ENCODE data around the gene GRK4. TPM values are rescaled to one million over a fixed set of nuclear protein-coding genes. Genes with fewer than 3 reads are reported as not detected.
A peak's percentile ranks its signal among the peaks of the same experiment; 100 is the strongest.

GRK4 gene
- total and polyA plus RNA-seq, 10 of the 15 experiments (the other 5 are each of a cell fraction or from before 2014, with no cell fraction given), result 1.1 to 4.0 (median 2.5) TPM

DNA sequence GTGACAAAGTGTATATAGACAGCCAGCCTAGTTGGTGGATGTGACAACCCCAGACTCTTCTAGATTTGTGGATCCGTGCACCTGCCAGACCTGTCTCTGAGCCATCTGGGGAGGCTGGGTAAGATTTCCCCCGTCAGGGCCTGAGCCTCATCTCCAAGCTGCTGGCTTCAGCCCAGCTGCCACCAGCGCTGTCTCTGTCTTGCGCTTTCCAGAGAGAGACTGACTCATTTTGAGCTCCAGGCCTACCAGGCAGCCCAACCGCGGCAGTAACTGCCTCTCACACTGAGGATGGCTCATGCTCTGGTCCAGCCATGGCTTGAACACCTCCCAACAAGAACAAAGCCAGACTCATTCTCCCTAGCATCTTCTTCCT is 26.6 kb upstream of the GRK4 start (continued):
- TF ChIP-seq, protein P1, sequence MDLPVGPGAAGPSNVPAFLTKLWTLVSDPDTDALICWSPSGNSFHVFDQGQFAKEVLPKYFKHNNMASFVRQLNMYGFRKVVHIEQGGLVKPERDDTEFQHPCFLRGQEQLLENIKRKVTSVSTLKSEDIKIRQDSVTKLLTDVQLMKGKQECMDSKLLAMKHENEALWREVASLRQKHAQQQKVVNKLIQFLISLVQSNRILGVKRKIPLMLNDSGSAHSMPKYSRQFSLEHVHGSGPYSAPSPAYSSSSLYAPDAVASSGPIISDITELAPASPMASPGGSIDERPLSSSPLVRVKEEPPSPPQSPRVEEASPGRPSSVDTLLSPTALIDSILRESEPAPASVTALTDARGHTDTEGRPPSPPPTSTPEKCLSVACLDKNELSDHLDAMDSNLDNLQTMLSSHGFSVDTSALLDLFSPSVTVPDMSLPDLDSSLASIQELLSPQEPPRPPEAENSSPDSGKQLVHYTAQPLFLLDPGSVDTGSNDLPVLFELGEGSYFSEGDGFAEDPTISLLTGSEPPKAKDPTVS (IDR thresholded peaks at IDR 0.05; ENCODE audit: low read depth, low read length), result no peak
- TF ChIP-seq TBL1XR1 (IDR thresholded peaks at IDR 0.05; ENCODE audit: low read depth, low read length) (no peak), JUNB (IDR thresholded peaks at IDR 0.05) (peak; percentile 43; the same call in 1 of the 2 replicates), TAF1 (IDR thresholded peaks at IDR 0.05; ENCODE audit: borderline replicate concordance, low read depth, low read length) (peak; percentile 48; the same call in 1 of the 2 replicates), FOXM1 (IDR thresholded peaks at IDR 0.05; ENCODE audit: low read depth, low read length) (no peak), GABPA (IDR thresholded peaks at IDR 0.05; ENCODE audit: low read depth) (no peak), NFYB (IDR thresholded peaks at IDR 0.05; ENCODE audit: insufficient read depth, low read depth, low read length) (no peak), BMI1 (IDR thresholded peaks at IDR 0.05; ENCODE audit: borderline replicate concordance) (no peak), BCL11A (IDR thresholded peaks at IDR 0.05; ENCODE audit: low read depth, low read length) (0 out of 2 replicates have a peak, but pooled peaks have one; percentile 9), EP300 (IDR thresholded peaks at IDR 0.05; ENCODE audit: borderline replicate concordance in 1 of 2, control insufficient read depth in 1 of 2, low read depth in 2 of 2, low read length in 2 of 2) (no peak), STAT3 (IDR thresholded peaks at IDR 0.05; ENCODE audit: low read depth, low read length) (no peak), ZNF622 (IDR thresholded peaks at IDR 0.05) (no peak), SIN3A (IDR thresholded peaks at IDR 0.05; ENCODE audit: low read depth, low read length) (no peak), SIX5 (IDR thresholded peaks at IDR 0.05; ENCODE audit: low read depth, low read length, severe bottlenecking) (no peak)
- TF ChIP-seq, protein P2, sequence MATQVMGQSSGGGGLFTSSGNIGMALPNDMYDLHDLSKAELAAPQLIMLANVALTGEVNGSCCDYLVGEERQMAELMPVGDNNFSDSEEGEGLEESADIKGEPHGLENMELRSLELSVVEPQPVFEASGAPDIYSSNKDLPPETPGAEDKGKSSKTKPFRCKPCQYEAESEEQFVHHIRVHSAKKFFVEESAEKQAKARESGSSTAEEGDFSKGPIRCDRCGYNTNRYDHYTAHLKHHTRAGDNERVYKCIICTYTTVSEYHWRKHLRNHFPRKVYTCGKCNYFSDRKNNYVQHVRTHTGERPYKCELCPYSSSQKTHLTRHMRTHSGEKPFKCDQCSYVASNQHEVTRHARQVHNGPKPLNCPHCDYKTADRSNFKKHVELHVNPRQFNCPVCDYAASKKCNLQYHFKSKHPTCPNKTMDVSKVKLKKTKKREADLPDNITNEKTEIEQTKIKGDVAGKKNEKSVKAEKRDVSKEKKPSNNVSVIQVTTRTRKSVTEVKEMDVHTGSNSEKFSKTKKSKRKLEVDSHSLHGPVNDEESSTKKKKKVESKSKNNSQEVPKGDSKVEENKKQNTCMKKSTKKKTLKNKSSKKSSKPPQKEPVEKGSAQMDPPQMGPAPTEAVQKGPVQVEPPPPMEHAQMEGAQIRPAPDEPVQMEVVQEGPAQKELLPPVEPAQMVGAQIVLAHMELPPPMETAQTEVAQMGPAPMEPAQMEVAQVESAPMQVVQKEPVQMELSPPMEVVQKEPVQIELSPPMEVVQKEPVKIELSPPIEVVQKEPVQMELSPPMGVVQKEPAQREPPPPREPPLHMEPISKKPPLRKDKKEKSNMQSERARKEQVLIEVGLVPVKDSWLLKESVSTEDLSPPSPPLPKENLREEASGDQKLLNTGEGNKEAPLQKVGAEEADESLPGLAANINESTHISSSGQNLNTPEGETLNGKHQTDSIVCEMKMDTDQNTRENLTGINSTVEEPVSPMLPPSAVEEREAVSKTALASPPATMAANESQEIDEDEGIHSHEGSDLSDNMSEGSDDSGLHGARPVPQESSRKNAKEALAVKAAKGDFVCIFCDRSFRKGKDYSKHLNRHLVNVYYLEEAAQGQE (IDR thresholded peaks at IDR 0.05; ENCODE audit: low read depth, low read length), result no peak
- TF ChIP-seq, protein P3, sequence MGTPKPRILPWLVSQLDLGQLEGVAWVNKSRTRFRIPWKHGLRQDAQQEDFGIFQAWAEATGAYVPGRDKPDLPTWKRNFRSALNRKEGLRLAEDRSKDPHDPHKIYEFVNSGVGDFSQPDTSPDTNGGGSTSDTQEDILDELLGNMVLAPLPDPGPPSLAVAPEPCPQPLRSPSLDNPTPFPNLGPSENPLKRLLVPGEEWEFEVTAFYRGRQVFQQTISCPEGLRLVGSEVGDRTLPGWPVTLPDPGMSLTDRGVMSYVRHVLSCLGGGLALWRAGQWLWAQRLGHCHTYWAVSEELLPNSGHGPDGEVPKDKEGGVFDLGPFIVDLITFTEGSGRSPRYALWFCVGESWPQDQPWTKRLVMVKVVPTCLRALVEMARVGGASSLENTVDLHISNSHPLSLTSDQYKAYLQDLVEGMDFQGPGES (IDR thresholded peaks at IDR 0.05), result no peak
- TF ChIP-seq, protein P4, sequence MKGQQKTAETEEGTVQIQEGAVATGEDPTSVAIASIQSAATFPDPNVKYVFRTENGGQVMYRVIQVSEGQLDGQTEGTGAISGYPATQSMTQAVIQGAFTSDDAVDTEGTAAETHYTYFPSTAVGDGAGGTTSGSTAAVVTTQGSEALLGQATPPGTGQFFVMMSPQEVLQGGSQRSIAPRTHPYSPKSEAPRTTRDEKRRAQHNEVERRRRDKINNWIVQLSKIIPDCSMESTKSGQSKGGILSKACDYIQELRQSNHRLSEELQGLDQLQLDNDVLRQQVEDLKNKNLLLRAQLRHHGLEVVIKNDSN (IDR thresholded peaks at IDR 0.05; ENCODE audit: borderline replicate concordance, extremely low read length, insufficient read depth, low read depth, low read length), result no peak
- TF ChIP-seq, protein P5, sequence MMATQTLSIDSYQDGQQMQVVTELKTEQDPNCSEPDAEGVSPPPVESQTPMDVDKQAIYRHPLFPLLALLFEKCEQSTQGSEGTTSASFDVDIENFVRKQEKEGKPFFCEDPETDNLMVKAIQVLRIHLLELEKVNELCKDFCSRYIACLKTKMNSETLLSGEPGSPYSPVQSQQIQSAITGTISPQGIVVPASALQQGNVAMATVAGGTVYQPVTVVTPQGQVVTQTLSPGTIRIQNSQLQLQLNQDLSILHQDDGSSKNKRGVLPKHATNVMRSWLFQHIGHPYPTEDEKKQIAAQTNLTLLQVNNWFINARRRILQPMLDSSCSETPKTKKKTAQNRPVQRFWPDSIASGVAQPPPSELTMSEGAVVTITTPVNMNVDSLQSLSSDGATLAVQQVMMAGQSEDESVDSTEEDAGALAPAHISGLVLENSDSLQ (IDR thresholded peaks at IDR 0.05), result no peak
- TF ChIP-seq, protein P6, sequence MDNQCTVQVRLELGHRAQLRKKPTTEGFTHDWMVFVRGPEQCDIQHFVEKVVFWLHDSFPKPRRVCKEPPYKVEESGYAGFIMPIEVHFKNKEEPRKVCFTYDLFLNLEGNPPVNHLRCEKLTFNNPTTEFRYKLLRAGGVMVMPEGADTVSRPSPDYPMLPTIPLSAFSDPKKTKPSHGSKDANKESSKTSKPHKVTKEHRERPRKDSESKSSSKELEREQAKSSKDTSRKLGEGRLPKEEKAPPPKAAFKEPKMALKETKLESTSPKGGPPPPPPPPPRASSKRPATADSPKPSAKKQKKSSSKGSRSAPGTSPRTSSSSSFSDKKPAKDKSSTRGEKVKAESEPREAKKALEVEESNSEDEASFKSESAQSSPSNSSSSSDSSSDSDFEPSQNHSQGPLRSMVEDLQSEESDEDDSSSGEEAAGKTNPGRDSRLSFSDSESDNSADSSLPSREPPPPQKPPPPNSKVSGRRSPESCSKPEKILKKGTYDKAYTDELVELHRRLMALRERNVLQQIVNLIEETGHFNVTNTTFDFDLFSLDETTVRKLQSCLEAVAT (IDR thresholded peaks at IDR 0.05), result no peak
